ENCODE results near the gene STARD7.

The STARD7 gene

DNA sequence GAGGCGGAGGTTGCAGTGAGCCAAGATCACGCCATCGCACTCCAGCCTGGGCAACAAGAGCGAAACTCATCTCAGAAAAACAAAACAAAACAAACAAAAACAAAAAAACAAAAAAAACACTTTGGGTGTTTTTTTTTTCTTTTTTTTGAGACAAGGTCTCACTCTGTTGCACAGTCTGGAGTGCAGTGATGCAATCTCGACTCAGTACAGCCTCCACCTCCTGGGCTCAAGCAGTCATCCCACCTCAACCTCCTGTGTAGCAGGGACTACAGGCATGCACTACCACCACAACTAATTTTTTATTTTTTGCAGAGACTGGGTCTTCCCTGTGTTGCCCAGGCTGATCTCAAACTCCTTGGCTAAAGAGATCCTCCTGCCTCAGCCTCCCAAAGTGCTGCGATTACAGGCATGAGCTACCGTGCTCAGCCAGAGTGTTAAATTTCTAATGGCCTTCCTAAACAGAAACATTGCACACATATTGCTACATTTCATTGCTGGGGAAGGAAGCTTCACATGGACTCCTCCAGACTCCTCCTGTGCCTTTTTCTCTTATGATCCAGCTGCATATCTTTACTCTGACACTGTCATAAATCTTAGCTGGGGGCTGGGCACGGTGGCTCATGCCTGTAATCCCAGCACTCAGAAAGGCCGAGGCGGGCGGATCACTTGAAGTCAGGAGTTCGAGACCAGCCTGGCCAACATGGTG, 19.7 kb downstream of the STARD7 start:
- no peaks in the 10 kb centered on the region for H3K9me3 ChIP-seq (ENCODE audit: control insufficient read depth, low read depth, low read length)
- H3K4me3 ChIP-seq (ENCODE audit: low read length), result no peak overlapping the region
- H3K27ac ChIP-seq (ENCODE audit: low read length), result no peak overlapping the region
- H3K36me3 ChIP-seq (ENCODE audit: control insufficient read depth, low read depth, low read length), result peaks cover 74% of the 10 kb centered on the region
- H3K4me1 ChIP-seq (ENCODE audit: control insufficient read depth, low read depth, low read length), result no peaks in the 10 kb centered on the region
- H3K9ac ChIP-seq (ENCODE audit: low read length), result no peak overlapping the region
- no peaks in the 10 kb centered on the region for H3K27me3 ChIP-seq (ENCODE audit: control insufficient read depth, insufficient read depth, low read length)

DNA sequence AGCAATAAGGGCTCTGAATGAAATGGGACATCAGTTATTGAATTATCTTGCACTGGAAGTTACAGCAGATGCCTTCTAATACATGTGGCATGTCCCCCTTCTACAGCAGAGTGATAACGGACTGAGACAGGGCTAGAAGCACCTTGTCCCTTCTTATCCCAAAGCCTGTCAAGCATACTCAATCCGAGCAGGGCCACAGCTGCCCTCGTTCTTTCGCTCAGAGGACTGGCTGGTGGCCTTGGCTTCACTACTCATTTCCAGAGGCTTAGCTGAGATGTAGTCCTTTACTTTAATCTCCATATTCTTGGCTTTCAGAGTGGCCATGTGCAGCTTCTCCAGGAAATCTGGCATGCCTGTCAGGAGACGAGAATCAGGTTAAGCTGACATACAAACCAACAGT, 22.1 kb downstream of the STARD7 start:
- no peak overlapping the region for H3K9ac ChIP-seq (ENCODE audit: low read length)
- H3K27me3 ChIP-seq (ENCODE audit: control insufficient read depth, insufficient read depth, low read length), result no peaks in the 10 kb centered on the region
- H3K27ac ChIP-seq (ENCODE audit: low read length), result no peak overlapping the region
- no peaks in the 10 kb centered on the region for H3K4me1 ChIP-seq (ENCODE audit: control insufficient read depth, low read depth, low read length)
- H3K9me3 ChIP-seq (ENCODE audit: control insufficient read depth, low read depth, low read length), result no peaks in the 10 kb centered on the region
- peaks cover 50% of the 10 kb centered on the region for H3K36me3 ChIP-seq (ENCODE audit: control insufficient read depth, low read depth, low read length)
- H3K4me3 ChIP-seq (ENCODE audit: low read length), result no peak overlapping the region

- Histone ChIP-seq H3K36me3 (ENCODE audit: control insufficient read depth, low read depth, low read length) (peaks cover 40% of the 10 kb centered on the region), H3K27ac (ENCODE audit: low read length) (no peak overlapping the region), H3K27me3 (ENCODE audit: control insufficient read depth, insufficient read depth, low read length) (no peaks in the 10 kb centered on the region), H3K4me3 (ENCODE audit: low read length) (no peak overlapping the region), H3K9ac (ENCODE audit: low read length) (no peak overlapping the region), H3K9me3 (ENCODE audit: control insufficient read depth, low read depth, low read length) (no peaks in the 10 kb centered on the region), H3K4me1 (ENCODE audit: control insufficient read depth, low read depth, low read length) (no peaks in the 10 kb centered on the region)
Observed at GRCh38 chr2:96185516-96185915, 23.1 kb downstream of the STARD7 start.

DNA sequence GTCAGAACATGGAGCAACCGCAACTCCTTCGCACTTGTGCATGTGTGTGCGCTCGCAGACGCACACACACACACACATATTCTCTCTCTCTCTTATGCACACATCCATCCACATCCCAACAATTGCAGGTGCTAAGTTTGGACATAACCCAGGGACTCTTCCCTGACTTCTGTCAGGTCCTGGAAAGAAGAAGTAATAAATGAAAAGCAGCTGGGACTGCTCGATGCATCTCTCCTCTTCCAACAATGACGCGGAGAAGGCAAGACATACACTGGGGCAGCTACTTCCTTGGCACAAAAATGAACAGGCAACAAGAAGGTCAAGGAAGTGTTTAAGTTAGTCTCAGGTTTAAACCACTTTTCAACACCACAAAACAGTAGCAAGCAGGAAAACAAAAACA, 23.6 kb downstream of the STARD7 start:
- H3K36me3 ChIP-seq (ENCODE audit: control insufficient read depth, low read depth, low read length), result peaks cover 35% of the 10 kb centered on the region
- no peaks in the 10 kb centered on the region for H3K9me3 ChIP-seq (ENCODE audit: control insufficient read depth, low read depth, low read length)

GRCh38 chr2:96184188-96184587, 24.4 kb downstream of the STARD7 start:
- Histone ChIP-seq H3K9ac (ENCODE audit: low read length) (no peak overlapping the region), H3K27me3 (ENCODE audit: control insufficient read depth, insufficient read depth, low read length) (no peaks in the 10 kb centered on the region), H3K4me1 (ENCODE audit: control insufficient read depth, low read depth, low read length) (no peaks in the 10 kb centered on the region), H3K27ac (ENCODE audit: low read length) (no peak overlapping the region), H3K9me3 (ENCODE audit: control insufficient read depth, low read depth, low read length) (no peaks in the 10 kb centered on the region), H3K36me3 (ENCODE audit: control insufficient read depth, low read depth, low read length) (peaks cover 31% of the 10 kb centered on the region), H3K4me3 (ENCODE audit: low read length) (no peak overlapping the region)

More for the DNA sequence above, 23.6 kb downstream of the STARD7 start:
- no peak overlapping the region for H3K9ac ChIP-seq (ENCODE audit: low read length)
- H3K4me3 ChIP-seq (ENCODE audit: low read length), result no peak overlapping the region
- H3K4me1 ChIP-seq (ENCODE audit: control insufficient read depth, low read depth, low read length), result no peaks in the 10 kb centered on the region
- H3K27ac ChIP-seq (ENCODE audit: low read length), result no peak overlapping the region
- H3K27me3 ChIP-seq (ENCODE audit: control insufficient read depth, insufficient read depth, low read length), result no peaks in the 10 kb centered on the region

DNA sequence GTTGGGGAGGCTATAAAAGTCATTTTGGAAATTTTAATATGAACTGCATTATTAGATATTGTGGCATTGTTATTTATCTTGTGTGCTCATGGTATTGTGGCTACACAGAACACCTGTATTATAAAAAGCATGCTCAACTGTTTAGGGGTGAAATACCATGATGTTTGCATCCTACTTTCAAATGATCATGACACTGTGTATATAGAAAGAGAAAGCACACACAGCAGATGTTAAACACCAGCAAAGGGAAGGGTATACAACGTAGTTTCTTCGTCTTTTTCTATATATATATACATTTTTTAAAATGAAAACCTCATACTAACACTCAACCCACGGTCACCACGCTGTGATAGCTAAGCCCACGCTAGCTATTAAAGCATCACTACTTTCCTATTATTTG, 27.1 kb downstream of the STARD7 start:
- Histone ChIP-seq H3K36me3 (ENCODE audit: control insufficient read depth, low read depth, low read length) (peaks cover 18% of the 10 kb centered on the region), H3K9me3 (ENCODE audit: control insufficient read depth, low read depth, low read length) (no peaks in the 10 kb centered on the region), H3K4me3 (ENCODE audit: low read length) (no peak overlapping the region), H3K27me3 (ENCODE audit: control insufficient read depth, insufficient read depth, low read length) (no peaks in the 10 kb centered on the region), H3K27ac (ENCODE audit: low read length) (no peak overlapping the region), H3K4me1 (ENCODE audit: control insufficient read depth, low read depth, low read length) (no peaks in the 10 kb centered on the region), H3K9ac (ENCODE audit: low read length) (no peak overlapping the region)

GRCh38 chr2:96180521-96180920, 28.1 kb downstream of the STARD7 start:
- no peaks in the 10 kb centered on the region for H3K9me3 ChIP-seq (ENCODE audit: control insufficient read depth, low read depth, low read length)
- no peak overlapping the region for H3K27ac ChIP-seq (ENCODE audit: low read length)
- no peak overlapping the region for H3K9ac ChIP-seq (ENCODE audit: low read length)
- H3K36me3 ChIP-seq (ENCODE audit: control insufficient read depth, low read depth, low read length), result peaks cover 8% of the 10 kb centered on the region
- no peaks in the 10 kb centered on the region for H3K27me3 ChIP-seq (ENCODE audit: control insufficient read depth, insufficient read depth, low read length)
- no peaks in the 10 kb centered on the region for H3K4me1 ChIP-seq (ENCODE audit: control insufficient read depth, low read depth, low read length)
- H3K4me3 ChIP-seq (ENCODE audit: low read length), result no peak overlapping the region

GRCh38 chr2:96180002-96180401, 28.6 kb downstream of the STARD7 start:
- no peaks in the 10 kb centered on the region for H3K27me3 ChIP-seq (ENCODE audit: control insufficient read depth, insufficient read depth, low read length)
- no peak overlapping the region for H3K4me3 ChIP-seq (ENCODE audit: low read length)
- no peaks in the 10 kb centered on the region for H3K4me1 ChIP-seq (ENCODE audit: control insufficient read depth, low read depth, low read length)
- peaks cover 3% of the 10 kb centered on the region for H3K36me3 ChIP-seq (ENCODE audit: control insufficient read depth, low read depth, low read length)
- H3K27ac ChIP-seq (ENCODE audit: low read length), result no peak overlapping the region
- H3K9ac ChIP-seq (ENCODE audit: low read length), result no peak overlapping the region
- H3K9me3 ChIP-seq (ENCODE audit: control insufficient read depth, low read depth, low read length), result no peaks in the 10 kb centered on the region

- Histone ChIP-seq H3K4me1 (ENCODE audit: control insufficient read depth, low read depth, low read length) (no peaks in the 10 kb centered on the region), H3K36me3 (ENCODE audit: control insufficient read depth, low read depth, low read length) (no peaks in the 10 kb centered on the region), H3K9me3 (ENCODE audit: control insufficient read depth, low read depth, low read length) (no peaks in the 10 kb centered on the region)
Observed at GRCh38 chr2:96176661-96177060, 32.0 kb downstream of the STARD7 start.

GRCh38 chr2:96175951-96176350, 32.7 kb downstream of the STARD7 start:
- no peaks in the 10 kb centered on the region for H3K9me3 ChIP-seq (ENCODE audit: control insufficient read depth, low read depth, low read length)
- no peaks in the 10 kb centered on the region for H3K4me1 ChIP-seq (ENCODE audit: control insufficient read depth, low read depth, low read length)
- H3K27me3 ChIP-seq (ENCODE audit: control insufficient read depth, insufficient read depth, low read length), result no peaks in the 10 kb centered on the region
- H3K4me3 ChIP-seq (ENCODE audit: low read length), result no peak overlapping the region
- H3K27ac ChIP-seq (ENCODE audit: low read length), result no peak overlapping the region
- no peak overlapping the region for H3K9ac ChIP-seq (ENCODE audit: low read length)
- no peaks in the 10 kb centered on the region for H3K36me3 ChIP-seq (ENCODE audit: control insufficient read depth, low read depth, low read length)

More at GRCh38 chr2:96176661-96177060, 32.0 kb downstream of the STARD7 start:
- Histone ChIP-seq H3K4me3 (ENCODE audit: low read length) (no peak overlapping the region), H3K27ac (ENCODE audit: low read length) (no peak overlapping the region), H3K27me3 (ENCODE audit: control insufficient read depth, insufficient read depth, low read length) (no peaks in the 10 kb centered on the region), H3K9ac (ENCODE audit: low read length) (no peak overlapping the region)

DNA sequence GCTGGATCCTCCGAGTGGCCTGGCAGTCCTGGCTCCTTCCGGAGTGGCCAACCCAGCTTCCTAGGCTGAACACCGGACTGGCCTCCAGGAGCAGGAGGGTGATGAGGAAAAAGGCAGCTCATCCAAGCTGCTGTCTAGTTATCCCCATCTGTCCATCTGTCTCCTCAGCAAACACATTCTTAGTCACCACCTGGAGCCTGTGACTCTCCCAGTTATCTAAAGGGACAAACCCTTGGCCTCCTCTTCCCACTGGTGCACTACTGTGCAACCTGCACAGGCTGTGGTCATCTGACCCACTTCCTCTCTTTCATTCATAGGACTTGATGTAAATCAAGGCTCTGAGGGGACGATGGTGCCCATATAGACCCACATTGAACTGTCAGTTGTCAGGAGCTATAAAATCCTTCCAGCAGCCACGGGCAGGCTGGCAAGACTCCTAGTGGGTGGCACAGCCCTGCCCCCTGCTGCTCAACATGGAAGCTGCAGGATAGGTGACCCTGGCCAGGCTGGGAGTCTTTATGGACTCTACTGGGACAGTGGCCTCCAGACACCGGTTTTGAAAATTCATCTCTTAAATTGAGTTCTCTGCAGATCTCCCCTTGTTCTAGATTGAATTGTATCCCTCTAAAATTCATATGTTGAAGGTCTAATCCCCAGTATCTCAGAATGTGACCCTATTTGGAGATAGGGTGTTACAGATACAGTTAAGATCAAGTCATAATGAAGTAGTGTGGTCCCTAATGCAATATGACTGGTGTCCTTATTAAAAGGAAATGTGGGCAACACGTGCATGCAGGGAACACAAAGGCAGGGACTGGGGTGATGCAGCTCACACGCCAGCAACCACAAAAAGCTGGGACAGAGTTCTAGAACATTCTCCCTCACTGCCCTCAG, 34.1 kb downstream of the STARD7 start:
- Histone ChIP-seq H3K36me3 (ENCODE audit: control insufficient read depth, low read depth, low read length) (no peaks in the 10 kb centered on the region), H3K27ac (ENCODE audit: low read length) (no peak overlapping the region), H3K27me3 (ENCODE audit: control insufficient read depth, insufficient read depth, low read length) (no peaks in the 10 kb centered on the region), H3K4me3 (ENCODE audit: low read length) (no peak overlapping the region), H3K4me1 (ENCODE audit: control insufficient read depth, low read depth, low read length) (no peaks in the 10 kb centered on the region), H3K9ac (ENCODE audit: low read length) (no peak overlapping the region), H3K9me3 (ENCODE audit: control insufficient read depth, low read depth, low read length) (no peaks in the 10 kb centered on the region)
